ENCODE measurements around the gene UXT.
"Not testable (repeated sequence)": the region's sequence is repeated elsewhere in the genome, so short reads cannot be mapped to it uniquely, and the experiment has no call there.

The UXT gene

GRCh38 chrX:47683829-47684205 lies 24.8 kb upstream of the UXT start:
- H3K9ac ChIP-seq (ENCODE audit: insufficient read length, low read depth): no peak overlapping the region
- no peak overlapping the region for H3K4me3 ChIP-seq (ENCODE audit: insufficient read length, low read depth)
- no peaks in the 10 kb centered on the region for H3K9me3 ChIP-seq (ENCODE audit: insufficient read depth, low read length)
- H3K4me1 ChIP-seq (ENCODE audit: insufficient read depth, insufficient read length): no peaks in the 10 kb centered on the region
- no peak for TF ChIP-seq ZNF274 (IDR thresholded peaks at IDR 0.05; ENCODE audit: low read depth, low read length)
- TF ChIP-seq YY1 (IDR thresholded peaks at IDR 0.05; ENCODE audit: insufficient read depth, insufficient read length): no peak
- no peak for TF ChIP-seq SUZ12 (IDR thresholded peaks at IDR 0.05; ENCODE audit: extremely low read depth, insufficient read depth, insufficient read length)
- H3K36me3 ChIP-seq (ENCODE audit: insufficient read depth, insufficient read length, low read length): no peaks in the 10 kb centered on the region
- no peaks in the 10 kb centered on the region for H3K27me3 ChIP-seq (ENCODE audit: insufficient read depth, insufficient read length)
- DNase-seq (ENCODE audit: low read depth, low spot score): no peak

- Histone ChIP-seq H3K9me3 (ENCODE audit: insufficient read depth, low read length) (0 out of 2 replicates have a peak, but pooled peaks cover 5% of the 10 kb centered on the region), H3K27me3 (ENCODE audit: insufficient read depth, insufficient read length) (no peaks in the 10 kb centered on the region), H3K4me1 (ENCODE audit: insufficient read depth, insufficient read length) (no peaks in the 10 kb centered on the region), H3K36me3 (ENCODE audit: insufficient read depth, insufficient read length, low read length) (no peaks in the 10 kb centered on the region), H3K9ac (ENCODE audit: insufficient read length, low read depth) (no peak overlapping the region), H3K4me3 (ENCODE audit: insufficient read length, low read depth) (no peak overlapping the region)
- no peak for DNase-seq (ENCODE audit: low read depth, low spot score)
- TF ChIP-seq ZNF274 (IDR thresholded peaks at IDR 0.05; ENCODE audit: low read depth, low read length) (no peak), YY1 (IDR thresholded peaks at IDR 0.05; ENCODE audit: insufficient read depth, insufficient read length) (no peak), SUZ12 (IDR thresholded peaks at IDR 0.05; ENCODE audit: extremely low read depth, insufficient read depth, insufficient read length) (no peak)
Observed at GRCh38 chrX:47683184-47683828, 24.3 kb upstream of the UXT start.

- peaks cover 21% of the 10 kb centered on the region for H3K9me3 ChIP-seq (ENCODE audit: insufficient read depth, low read length)
- not testable (repeated sequence) for H3K36me3 ChIP-seq (ENCODE audit: insufficient read depth, insufficient read length, low read length); H3K4me1 ChIP-seq (ENCODE audit: insufficient read depth, insufficient read length); DNase-seq (ENCODE audit: low read depth, low spot score); H3K27me3 ChIP-seq (ENCODE audit: insufficient read depth, insufficient read length); H3K9ac ChIP-seq (ENCODE audit: insufficient read length, low read depth); H3K4me3 ChIP-seq (ENCODE audit: insufficient read length, low read depth)
Observed at GRCh38 chrX:47675959-47676859, 17.2 kb upstream of the UXT start.

GRCh38 chrX:47674776-47675175 lies 15.8 kb upstream of the UXT start:
- no peaks in the 10 kb centered on the region for H3K27me3 ChIP-seq (ENCODE audit: insufficient read depth, insufficient read length)
- DNase-seq (ENCODE audit: low read depth, low spot score): no peak
- no peak overlapping the region for H3K4me3 ChIP-seq (ENCODE audit: insufficient read length, low read depth)
- no peaks in the 10 kb centered on the region for H3K36me3 ChIP-seq (ENCODE audit: insufficient read depth, insufficient read length, low read length)
- peaks cover 2% of the 10 kb centered on the region for H3K4me1 ChIP-seq (ENCODE audit: insufficient read depth, insufficient read length)
- no peak for TF ChIP-seq ZNF274 (IDR thresholded peaks at IDR 0.05; ENCODE audit: low read depth, low read length)
- TF ChIP-seq YY1 (IDR thresholded peaks at IDR 0.05; ENCODE audit: insufficient read depth, insufficient read length): no peak
- TF ChIP-seq SUZ12 (IDR thresholded peaks at IDR 0.05; ENCODE audit: extremely low read depth, insufficient read depth, insufficient read length): no peak
- H3K9ac ChIP-seq (ENCODE audit: insufficient read length, low read depth): no peak overlapping the region
- peaks cover 21% of the 10 kb centered on the region for H3K9me3 ChIP-seq (ENCODE audit: insufficient read depth, low read length)

- not testable (repeated sequence) for H3K4me1 ChIP-seq (ENCODE audit: insufficient read depth, insufficient read length); H3K4me3 ChIP-seq (ENCODE audit: insufficient read length, low read depth); H3K36me3 ChIP-seq (ENCODE audit: insufficient read depth, insufficient read length, low read length); H3K27me3 ChIP-seq (ENCODE audit: insufficient read depth, insufficient read length); DNase-seq (ENCODE audit: low read depth, low spot score); H3K9ac ChIP-seq (ENCODE audit: insufficient read length, low read depth); H3K9me3 ChIP-seq (ENCODE audit: insufficient read depth, low read length)
Observed at GRCh38 chrX:47665797-47666196, 6.8 kb upstream of the UXT start.

- Histone ChIP-seq H3K4me1 (ENCODE audit: insufficient read depth, insufficient read length) (no peaks in the 10 kb centered on the region), H3K9me3 (ENCODE audit: insufficient read depth, low read length) (peaks cover 6% of the 10 kb centered on the region), H3K4me3 (ENCODE audit: insufficient read length, low read depth) (no peak overlapping the region), H3K27me3 (ENCODE audit: insufficient read depth, insufficient read length) (no peaks in the 10 kb centered on the region), H3K36me3 (ENCODE audit: insufficient read depth, insufficient read length, low read length) (no peaks in the 10 kb centered on the region), H3K9ac (ENCODE audit: insufficient read length, low read depth) (no peak overlapping the region)
- no peak for DNase-seq (ENCODE audit: low read depth, low spot score)
- TF ChIP-seq SUZ12 (IDR thresholded peaks at IDR 0.05; ENCODE audit: extremely low read depth, insufficient read depth, insufficient read length): no peak
- TF ChIP-seq ZNF274 (IDR thresholded peaks at IDR 0.05; ENCODE audit: low read depth, low read length): no peak
- TF ChIP-seq YY1 (IDR thresholded peaks at IDR 0.05; ENCODE audit: insufficient read depth, insufficient read length): no peak
Observed at GRCh38 chrX:47664737-47665136, 5.8 kb upstream of the UXT start.

GRCh38 chrX:47662144-47662657 lies 3.2 kb upstream of the UXT start:
- TF ChIP-seq ZNF274 (IDR thresholded peaks at IDR 0.05; ENCODE audit: low read depth, low read length) (no peak), YY1 (IDR thresholded peaks at IDR 0.05; ENCODE audit: insufficient read depth, insufficient read length) (no peak), SUZ12 (IDR thresholded peaks at IDR 0.05; ENCODE audit: extremely low read depth, insufficient read depth, insufficient read length) (no peak)
- Histone ChIP-seq H3K4me1 (ENCODE audit: insufficient read depth, insufficient read length) (peaks cover 2% of the 10 kb centered on the region), H3K9me3 (ENCODE audit: insufficient read depth, low read length) (peaks cover 10% of the 10 kb centered on the region), H3K27me3 (ENCODE audit: insufficient read depth, insufficient read length) (no peaks in the 10 kb centered on the region), H3K9ac (ENCODE audit: insufficient read length, low read depth) (no peak overlapping the region), H3K36me3 (ENCODE audit: insufficient read depth, insufficient read length, low read length) (peaks cover 7% of the 10 kb centered on the region), H3K4me3 (ENCODE audit: insufficient read length, low read depth) (no peak overlapping the region)
- DNase-seq (ENCODE audit: low read depth, low spot score): no peak

Measured in NT2/D1 (cell line).